ENCODE measurements around the gene ENPP5.

- TF ChIP-seq RAD21 (IDR thresholded peaks at IDR 0.05) (no peak), REST (IDR thresholded peaks at IDR 0.05) (no peak), GABPA (IDR thresholded peaks at IDR 0.05 in 1 of 2, conservative IDR thresholded peaks at IDR 0.05 in 1 of 2) (no peak), MAX (IDR thresholded peaks at IDR 0.05) (no peak), RXRA (IDR thresholded peaks at IDR 0.05) (no peak), TAF1 (conservative IDR thresholded peaks at IDR 0.05) (no peak), HNF4A (conservative IDR thresholded peaks at IDR 0.05) (no peak), SP1 (IDR thresholded peaks at IDR 0.05) (no peak), YY1 (IDR thresholded peaks at IDR 0.05) (no peak), EGR1 (IDR thresholded peaks at IDR 0.05; ENCODE audit: low read depth in 2 of 2) (no peak), HNF4G (IDR thresholded peaks at IDR 0.05) (no peak)
- TF ChIP-seq, protein P1, sequence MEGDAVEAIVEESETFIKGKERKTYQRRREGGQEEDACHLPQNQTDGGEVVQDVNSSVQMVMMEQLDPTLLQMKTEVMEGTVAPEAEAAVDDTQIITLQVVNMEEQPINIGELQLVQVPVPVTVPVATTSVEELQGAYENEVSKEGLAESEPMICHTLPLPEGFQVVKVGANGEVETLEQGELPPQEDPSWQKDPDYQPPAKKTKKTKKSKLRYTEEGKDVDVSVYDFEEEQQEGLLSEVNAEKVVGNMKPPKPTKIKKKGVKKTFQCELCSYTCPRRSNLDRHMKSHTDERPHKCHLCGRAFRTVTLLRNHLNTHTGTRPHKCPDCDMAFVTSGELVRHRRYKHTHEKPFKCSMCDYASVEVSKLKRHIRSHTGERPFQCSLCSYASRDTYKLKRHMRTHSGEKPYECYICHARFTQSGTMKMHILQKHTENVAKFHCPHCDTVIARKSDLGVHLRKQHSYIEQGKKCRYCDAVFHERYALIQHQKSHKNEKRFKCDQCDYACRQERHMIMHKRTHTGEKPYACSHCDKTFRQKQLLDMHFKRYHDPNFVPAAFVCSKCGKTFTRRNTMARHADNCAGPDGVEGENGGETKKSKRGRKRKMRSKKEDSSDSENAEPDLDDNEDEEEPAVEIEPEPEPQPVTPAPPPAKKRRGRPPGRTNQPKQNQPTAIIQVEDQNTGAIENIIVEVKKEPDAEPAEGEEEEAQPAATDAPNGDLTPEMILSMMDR (IDR thresholded peaks at IDR 0.05; ENCODE audit: low read depth, low read length, missing input control): no peak
- TF ChIP-seq, protein P2, sequence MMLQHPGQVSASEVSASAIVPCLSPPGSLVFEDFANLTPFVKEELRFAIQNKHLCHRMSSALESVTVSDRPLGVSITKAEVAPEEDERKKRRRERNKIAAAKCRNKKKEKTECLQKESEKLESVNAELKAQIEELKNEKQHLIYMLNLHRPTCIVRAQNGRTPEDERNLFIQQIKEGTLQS (IDR thresholded peaks at IDR 0.05): no peak
Measured at GRCh38 chr6:46156701-46157100, 14.1 kb downstream of the ENPP5 start.
